ENCODE results near the gene IQSEC3.
A peak's percentile ranks its signal among the peaks of the same experiment; 100 is the strongest.
"Not testable (repeated sequence)": the region's sequence is repeated elsewhere in the genome, so short reads cannot be mapped to it uniquely, and the experiment has no call there.

IQSEC3 gene

DNA sequence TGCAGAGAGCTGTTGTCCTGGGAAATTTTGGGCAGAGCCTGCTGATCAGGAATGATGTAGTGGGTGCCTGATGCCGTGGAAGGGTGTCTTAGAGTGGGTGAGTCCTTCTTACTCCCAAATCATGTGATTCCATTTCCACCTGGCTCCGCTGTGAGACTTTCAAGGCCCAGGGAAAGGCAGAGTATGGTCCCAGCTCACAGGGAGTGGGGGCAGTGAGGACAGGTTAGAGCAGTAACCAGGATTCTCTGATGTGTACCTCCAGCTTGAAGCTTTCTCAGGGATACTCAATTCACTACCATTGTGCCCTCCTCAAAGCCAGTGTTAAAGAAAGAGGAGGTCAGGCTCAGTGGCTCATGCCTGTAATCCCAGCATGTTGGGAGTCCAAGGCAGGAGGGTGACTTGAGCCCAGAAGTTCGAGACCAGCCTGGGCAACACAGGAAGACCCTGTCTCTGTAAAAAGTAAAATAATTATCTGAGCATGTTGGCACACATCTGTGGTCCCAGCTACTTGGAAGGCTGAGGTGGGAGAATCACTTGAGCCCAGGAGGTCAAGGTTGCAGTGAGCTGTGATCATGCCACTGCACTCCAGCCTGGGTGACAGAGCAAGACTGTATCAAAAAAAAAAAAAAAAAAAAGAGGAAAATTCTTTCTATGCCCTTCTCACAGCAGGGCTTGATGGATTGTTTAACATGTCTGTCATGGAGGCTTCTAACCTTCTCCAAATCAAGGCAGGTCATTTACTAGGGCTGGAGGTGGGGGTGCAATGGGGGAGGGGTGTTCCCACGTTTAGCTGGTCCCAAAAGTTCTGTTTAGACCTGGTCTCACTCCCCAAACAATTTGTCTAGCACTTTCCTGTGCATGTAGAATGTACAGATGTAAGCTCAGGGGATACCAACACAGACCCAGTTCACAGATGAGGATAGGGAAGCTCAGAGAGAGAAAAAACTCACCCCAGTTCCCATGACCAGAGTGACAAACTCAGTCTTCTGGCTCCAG lies 12.5 kb upstream of the IQSEC3 start:
- DNase-seq = no peak

DNA sequence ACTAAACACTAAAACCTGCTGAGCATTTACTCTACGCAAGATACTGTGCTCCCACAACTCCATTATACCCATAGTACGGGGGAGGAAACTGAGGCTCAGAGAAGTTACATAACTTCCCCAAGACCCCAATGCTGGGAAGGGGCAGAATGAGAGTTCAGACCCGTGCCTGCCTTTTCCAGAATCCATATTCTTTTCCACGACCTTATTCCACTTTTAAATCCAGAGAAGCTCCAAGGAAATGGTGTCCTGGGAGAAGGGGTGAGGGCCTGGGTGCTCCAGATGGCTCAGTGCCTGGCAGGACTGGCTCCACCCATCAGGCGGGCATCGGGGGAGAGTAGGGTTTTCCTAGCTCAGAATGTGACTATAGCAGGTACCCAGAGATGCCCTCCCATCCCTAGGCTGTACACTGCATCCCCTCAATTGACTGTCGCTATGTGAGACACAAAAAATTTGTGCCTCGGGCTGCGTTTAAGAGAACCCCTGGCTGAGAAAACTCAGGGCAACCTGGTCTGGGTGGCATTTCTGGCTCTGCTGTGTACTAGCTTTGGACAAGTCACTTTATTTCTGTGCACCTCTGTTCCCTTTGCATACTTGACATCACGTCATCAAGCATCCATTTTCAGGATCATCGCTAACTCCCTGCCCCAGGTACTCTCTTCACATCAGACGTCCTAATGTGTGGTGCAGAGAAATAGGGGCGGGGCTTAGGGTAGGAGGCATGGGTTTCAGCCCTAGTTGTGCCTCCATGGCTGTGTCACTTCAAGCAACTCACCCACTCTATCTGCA lies 11.6 kb upstream of the IQSEC3 start:
- no peak for DNase-seq

DNA sequence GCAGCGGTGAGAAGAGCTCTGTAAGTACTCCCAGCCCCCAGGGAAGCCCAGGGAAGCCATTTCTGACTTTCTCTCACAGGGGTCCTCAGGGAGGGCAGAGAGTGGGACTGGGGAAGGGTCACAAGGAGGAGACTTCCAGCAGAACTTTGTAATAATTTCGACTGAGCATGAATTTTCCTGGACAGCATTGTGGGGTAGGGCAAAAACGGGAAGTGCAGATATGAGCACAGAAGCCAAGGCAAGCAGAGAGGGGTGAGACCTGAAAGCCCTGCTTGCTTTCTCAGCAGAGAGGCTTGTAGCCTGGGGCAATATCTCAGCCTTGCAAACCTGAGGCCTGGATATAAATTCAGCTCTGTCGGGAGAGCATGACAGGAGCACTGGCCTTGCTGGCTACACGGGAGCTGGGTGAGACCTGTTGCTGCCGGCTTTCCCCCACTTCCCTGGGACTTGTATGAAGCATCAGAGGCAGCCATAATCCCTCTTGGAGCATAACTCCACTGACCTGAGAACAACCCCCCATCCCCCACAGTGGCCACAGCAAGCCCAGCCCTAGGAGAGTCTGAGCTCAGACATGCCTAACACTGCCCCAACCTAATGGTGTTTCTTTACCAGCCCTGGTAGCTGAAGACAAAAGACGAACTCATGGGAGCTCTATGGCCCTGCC lies 9.8 kb upstream of the IQSEC3 start:
- no peak for DNase-seq

DNA sequence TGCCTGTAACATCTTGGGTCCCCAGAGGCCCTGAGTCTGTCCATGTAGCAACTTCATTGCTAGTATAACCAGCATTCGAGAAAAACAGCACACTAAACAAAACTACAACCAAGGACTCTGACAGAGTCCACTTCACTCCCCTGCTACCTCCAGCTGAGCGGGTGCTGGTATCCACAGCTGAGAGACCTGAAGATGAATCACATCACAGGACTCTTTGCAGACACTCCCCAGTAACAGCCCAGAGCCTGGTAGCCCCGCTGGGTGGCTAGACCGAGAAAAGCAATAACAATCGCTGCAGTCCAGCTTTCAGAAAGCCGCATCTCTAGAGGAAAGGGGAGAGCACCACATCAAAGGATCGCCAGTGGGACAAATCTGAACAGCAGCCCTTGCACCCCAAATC lies 9.0 kb upstream of the IQSEC3 start:
- no peak for DNase-seq

DNA sequence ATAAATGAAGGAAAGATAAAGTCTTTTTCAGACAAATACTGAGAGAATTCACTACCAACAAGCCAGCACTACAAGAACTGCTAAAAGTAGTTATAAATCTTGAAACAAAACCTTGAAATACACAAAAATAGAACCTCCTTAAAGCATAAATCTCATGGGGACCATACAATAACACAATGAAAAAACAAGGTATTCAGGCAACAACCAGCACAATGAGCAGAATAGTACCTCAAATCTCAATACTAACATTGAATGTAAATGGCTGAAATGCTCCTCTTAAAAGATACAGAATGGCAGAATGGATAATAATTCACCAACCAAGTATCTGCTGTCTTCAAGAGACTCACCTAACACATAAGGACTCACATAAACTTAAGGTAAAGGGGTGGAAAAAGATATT lies 7.7 kb upstream of the IQSEC3 start:
- no peak for DNase-seq

DNA sequence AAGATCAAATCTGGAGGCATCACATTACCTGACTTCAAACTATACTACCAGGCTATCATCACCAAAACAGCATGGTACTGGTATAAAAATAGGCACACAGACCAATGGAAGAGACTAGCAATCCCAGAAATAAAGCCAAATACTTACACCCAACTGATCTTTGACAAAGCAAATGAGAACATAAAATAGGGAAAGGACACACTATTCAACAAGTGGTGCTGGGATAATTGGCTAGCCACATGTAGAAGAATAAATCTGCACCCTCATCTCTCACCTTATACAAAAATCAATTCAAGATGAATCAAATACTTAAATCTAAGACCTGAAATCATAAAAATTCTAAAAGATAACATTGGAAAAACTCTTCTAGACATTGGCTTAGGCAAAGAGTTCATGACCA lies 4.7 kb upstream of the IQSEC3 start:
- DNase-seq = not testable (repeated sequence)

DNA sequence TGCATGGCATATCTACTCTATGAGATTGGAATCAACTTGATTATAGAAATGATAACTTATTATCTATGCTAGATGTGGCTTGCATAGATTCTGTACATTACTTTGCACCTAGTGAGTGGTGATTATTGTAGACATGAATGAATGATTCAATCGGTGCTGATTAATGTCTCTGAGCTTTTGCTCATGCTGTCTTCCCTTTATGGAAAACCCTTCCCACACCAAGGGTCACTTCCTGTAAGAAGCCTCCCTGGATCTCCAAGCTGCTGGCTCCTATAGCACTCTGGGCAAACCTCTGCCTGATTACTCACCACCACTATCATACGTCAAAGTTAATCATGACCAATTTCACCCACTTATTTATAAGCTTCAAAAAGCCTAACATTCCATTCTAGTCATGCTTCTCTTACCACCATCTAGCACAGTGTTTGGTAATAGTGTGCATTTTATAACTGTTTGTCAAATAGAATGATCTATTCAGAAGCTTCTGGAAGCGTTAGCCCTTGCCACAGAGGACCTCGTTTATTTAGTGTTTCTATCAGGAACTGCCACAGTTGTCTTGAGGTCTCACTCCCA lies 990 bp upstream of the IQSEC3 start:
- DNase-seq = not testable (repeated sequence)

DNA sequence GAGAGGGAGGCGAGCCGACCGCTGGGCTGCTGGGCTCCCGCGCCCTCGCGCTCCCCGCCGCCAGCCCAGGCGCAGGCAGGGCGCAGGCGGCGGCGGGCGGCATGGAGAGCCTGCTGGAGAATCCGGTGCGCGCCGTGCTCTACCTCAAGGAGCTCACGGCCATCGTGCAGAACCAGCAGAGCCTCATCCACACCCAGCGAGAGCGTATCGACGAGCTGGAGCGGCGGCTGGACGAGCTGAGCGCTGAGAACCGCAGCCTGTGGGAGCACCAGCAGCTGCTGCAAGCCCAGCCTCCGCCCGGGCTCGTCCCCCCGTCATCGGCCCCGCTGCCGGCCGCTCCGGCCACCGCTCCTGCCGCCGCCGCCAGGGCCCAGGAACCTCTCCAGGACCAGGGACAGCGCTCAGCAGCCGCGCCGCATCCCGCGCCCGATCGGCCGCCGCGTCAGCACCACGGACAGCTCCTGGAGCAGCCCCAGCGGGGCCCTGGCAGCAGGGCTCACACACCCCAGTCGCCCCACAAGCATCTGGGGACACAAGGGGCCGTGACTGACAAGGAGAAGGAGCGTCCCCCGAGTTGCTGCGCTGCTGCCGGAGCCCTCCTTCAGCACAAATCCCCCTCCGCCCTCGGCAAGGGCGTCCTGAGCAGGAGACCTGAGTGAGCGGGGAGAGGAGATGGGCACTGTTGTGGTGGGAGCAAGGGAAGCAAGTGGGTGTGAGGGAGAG lies 376 bp downstream of the IQSEC3 start:
- peak in 1 of 2 donors; percentile 12 for DNase-seq

DNA sequence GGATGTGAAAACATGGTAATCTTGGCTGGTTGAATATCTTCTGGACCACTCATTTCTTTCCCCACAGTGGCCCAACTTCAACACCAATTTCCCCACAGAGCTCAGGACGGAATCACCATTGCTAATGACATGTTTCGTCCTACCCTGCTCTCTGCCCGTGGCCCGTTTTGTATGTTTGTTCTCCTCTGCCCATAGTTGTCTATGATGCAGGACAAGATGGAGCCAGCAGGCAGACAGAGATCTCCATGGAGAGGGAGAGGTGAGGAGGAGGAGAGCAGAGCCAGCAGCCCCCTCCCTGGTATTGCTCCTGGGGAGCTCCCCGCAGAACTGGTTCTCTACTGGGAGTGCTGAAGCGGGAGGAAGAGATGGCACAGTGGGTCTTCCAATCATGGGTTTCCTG lies 3.1 kb downstream of the IQSEC3 start:
- not testable (repeated sequence) for DNase-seq

DNA sequence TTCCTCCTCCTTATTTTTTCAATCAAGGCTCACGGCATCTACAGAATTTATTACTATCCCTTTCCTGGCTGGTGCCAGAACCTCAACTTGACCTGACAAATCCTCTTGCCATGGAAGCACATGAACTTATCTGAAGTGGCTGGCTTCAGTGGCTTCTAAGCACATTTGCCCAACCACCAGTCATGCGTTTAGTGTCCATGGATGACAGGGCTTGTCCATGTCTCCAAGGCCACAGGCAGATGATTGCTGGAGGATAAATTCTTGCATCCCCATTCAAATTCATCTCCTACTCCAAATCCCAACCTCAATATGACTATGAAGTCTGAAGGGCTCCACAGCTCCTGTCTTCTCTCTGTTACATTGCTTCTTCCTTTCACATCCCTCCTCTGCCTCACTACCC lies 4.0 kb downstream of the IQSEC3 start:
- not testable (repeated sequence) for DNase-seq

DNA sequence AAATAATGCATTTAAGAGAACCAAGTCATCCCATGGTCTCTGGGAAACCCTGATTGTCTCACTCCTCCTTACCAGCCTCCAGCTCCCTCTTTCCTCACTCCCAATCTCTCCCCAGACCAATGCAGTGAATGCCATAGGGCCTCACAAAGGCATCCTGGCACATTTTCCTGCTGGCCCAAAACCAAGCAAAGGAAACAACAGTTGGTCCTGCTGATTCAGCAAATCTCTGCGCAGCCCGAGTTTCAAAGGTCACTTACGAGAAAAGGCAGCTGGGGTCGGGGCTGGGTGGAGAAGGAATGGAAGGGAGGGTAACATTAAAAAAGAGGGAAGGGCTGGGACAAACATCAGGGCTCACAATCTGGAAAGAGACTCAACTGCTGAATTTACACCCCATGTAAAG lies 5.5 kb downstream of the IQSEC3 start:
- DNase-seq = not testable (repeated sequence)

DNA sequence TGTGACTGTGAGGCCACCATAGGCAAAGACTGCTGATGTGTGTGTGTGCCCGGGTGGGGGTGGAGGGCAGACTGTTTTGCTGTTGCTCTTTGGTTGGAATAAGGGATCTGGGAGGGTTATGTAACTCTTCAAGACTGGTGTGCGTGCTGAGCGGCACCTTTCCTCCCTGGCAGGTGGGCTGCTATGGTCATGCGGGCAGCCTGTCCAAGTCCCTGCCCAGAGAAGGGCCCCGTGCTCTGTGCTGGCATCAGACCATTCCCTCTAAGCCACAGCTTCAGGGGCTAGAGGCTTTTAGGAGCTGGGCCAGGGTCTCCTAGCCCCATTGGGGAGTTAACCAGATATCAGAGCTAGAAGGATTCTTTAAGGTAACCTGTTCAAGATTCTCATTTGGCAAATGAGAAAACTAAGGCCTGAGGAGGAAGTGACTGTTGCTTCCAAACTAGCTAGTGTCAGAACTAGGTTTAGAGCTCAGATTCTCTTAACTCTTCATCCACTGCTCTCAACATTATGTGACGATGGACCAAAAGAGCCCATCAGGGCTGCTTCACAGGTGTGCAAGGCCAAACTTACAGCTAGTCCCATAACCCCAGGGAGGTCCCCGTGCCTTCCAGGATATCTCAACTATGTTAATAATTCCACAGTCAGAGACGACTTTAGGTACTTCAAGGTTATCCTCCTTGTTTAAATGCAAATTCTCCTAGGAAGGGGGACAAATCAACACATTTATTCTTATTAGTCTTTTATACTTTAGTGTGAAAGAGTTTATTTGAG lies 8.0 kb downstream of the IQSEC3 start:
- DNase-seq = not testable (repeated sequence)

DNA sequence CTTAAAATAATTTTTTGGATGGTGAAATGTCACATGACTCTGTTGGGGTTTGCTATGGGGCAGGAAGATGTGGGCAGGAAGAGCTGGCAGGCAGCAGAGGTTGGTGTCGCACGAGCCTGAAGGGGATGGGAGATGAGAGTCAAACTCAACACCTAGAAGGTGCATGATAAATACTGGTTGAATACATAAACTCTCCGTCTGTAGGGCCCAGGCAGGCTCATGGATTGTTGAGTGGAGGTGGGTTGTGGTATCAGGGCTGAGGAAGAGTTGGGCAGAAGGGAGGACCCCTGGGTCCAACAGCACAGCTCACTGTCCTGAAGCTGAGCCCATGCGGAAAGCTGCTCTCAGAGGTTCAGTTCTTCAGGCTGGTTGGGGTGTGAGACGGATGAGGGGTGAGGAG lies 9.0 kb downstream of the IQSEC3 start:
- DNase-seq = not testable (repeated sequence)

DNA sequence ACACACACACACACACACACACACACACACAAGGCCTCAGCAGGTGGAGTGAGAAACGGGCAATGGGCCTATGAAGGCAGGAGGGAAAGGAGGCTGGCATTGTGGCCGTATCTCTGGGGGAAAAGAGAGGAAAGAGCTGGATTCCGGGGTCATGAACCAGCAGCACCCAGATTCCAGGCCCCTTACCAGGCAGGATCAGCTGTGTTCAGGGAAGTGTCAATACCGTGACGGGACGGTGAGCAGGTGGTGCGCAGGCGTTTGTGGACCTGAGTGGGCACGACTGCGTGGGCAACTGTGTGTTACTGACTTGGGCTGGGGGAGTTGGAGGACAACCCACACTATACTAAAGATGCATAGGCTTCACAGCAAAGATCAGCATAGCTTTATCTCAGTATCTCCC lies 9.5 kb downstream of the IQSEC3 start:
- not testable (repeated sequence) for DNase-seq

DNA sequence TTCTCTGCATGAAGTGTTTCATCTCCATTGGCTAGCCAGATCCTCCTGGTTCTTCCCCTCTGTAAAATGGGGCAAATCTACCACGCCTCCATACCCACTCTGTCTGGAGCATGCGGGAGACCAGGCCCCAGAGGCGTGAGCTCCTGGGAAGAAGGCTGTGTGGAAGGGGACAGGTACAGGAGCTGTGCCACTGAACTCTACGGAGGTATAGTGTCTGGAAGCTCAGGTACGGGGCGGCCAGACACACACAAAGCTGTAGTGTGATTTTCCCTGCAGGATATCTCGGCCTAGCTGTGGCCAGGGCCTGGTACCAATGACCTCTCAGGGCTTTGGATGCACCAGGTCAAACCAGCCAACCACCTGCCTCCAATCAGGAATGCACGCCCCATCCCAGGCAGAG lies 10.0 kb downstream of the IQSEC3 start:
- DNase-seq = not testable (repeated sequence)

DNA sequence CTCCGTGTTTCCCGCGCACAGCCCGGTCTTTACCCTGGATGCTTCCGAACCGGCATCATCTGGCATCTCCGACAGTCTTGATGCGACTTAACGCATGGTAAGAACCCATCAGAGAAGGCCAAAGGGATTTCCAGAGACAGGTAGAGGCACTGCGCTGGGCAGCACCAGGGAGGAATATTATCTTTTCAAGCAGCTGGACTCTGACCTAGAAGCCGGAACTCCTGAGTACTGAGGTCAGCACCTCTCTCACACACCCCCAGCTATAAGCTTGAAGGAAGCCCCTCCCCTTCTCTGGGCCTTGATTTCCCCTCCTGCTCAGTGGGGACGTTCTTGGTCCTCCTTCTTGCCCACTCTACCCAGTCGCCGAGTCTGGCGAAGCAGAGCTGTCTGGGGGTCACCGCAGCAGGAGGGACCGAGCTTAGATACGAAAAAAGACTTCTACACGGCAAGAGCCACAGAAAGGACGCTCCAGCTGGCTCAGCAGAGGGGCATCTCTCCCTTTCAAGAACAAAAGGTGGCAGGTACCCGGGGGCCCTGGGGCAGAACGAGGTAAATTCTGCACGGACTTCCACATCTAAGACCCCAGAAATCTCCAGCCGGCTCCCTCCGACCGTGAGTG lies 10.6 kb downstream of the IQSEC3 start:
- DNase-seq = not testable (repeated sequence)

DNA sequence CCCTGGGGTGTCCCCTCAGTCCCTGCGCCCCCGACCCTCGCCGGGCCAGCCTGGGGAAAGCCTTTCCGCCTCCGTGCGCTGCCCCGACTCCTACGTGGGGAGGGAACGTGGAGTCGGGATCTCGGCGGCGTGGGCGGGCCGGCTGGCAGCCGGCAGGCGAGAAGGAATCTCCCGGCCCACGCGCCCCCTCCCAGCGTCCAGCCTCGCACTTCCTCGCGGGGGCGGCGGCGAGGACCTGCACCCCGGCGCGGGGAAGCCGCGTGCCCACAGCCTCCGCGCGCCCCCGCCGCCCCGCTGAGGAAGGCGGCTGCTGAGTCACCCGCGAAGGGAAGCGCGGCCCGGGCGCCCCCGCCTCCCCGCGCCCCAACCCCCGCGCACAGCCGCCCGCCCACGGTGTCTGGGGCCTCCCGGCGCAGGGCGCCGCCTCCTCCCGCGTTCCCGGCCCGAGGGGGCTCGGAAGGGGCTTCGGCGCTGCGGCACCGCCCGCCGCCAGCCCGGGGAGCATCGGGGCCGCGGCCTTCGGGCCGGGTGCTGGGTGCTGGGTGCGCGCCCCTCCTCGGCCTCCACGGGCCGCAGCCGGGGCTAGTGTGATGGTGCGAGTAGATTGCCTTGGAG lies 11.3 kb downstream of the IQSEC3 start:
- DNase-seq = not testable (repeated sequence)

DNA sequence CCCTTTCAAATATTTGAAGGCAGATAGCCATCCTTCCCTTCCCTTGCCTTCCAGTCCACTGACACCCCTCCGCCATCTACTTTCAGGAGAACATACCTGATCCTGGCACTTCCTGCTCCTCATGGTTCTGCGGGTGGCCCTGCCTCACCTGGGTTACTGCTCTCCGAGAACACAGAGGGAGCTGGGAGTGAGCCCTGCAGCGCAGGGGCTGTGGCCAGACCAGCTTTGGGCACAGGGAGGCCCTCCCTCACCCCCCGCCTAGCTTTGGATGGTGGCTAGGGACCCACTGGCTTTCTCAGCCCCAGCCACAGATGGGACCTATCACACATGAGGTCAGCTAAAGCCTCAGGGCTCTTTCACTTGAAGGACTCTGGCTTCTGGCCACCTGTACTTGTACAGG lies 12.4 kb downstream of the IQSEC3 start:
- DNase-seq = no peak

DNA sequence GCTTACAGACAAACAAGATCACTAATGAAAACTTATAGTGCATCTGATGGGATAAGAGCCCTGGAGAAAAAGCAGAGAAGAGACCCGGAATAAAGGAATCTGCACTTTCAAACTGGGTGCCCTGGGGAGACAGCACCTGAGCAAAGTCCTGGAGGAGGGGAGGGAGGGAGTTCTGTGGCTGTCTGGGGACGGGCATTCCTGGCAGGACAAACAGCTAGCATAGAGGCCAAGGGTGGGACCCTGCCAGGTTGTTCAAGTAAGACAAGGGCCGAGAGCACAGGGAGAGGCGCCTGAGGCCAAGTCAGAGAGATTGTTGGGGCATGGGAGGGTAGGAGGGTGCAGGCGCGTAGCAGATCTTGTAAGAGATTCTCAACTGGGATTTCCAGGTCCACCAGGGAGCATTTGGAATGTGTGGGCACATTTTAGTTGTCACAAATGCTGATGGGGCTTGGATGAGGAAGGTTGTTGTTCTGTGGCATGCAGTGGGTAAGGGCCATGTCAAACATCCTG lies 14.2 kb downstream of the IQSEC3 start:
- no peak for DNase-seq

DNA sequence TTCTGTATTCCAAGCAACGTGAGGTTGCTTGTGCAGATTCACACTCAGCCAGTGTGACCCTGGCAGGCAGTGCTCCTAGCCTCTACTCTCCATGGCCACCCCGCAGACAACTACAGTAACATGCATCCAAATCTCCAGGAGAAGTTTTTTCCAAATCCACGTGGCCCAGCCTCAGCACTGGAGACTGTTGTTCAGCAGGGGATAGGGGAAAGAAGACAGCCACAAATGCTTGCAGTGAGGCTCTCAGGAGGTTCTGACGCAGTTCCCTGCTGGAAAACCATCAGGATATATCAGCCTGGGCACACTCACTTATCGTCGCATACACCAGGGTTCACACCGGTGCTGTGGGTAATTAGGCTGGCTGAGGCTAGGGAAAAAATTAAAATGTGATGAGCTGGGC lies 16.2 kb downstream of the IQSEC3 start:
- DNase-seq = no peak
